Endothelial cell of umbilical vein (primary cell): ENCODE measurements around the gene PRKG1. TPM values are rescaled to one million over a fixed set of nuclear protein-coding genes. Genes with fewer than 3 reads are reported as not detected.

Experiments
- BruUV-seq: library from RNA; stranded (reverse); fragments of 400-500 nt; replicated peaks from 2 replicates; lab custom pipeline; 2021; lab: Mats Ljungman, UMichigan
- CTCF ChIA-PET: fragments of 300-600, 350-600 bp; sonication (Branson Sonifier 250); formaldehyde crosslinking; loops from one replicate; lab custom pipeline; 2021; ENCODE audit warnings: antibody characterized with exemption, inconsistent platforms; lab: Charles Lee
- POLR2A ChIA-PET: fragments of 300-600, 350-600 bp; sonication (Branson Sonifier 250); formaldehyde crosslinking; loops from one replicate; lab custom pipeline; 2021; ENCODE audit warnings: antibody characterized with exemption, inconsistent platforms; lab: Charles Lee
- DNase-seq: peaks from one replicate; pipeline ENCODE4 v3.0.0-alpha.2; 2011; ENCODE audit warnings: low read depth, low spot score
- FAIRE-seq: peaks from 2 replicates; lab custom pipeline; 2011; peaks lifted over from hg19 to GRCh38; lab: Jason Lieb, UNC
- H2AFZ ChIP-seq: 2 replicates; pipeline ENCODE4 v1.6.0; 2012; ENCODE audit warnings: low read depth, low read length, control low read depth, inconsistent platforms
- H3K27ac ChIP-seq: 2 replicates; pipeline ENCODE4 v1.5.1; 2011; ENCODE audit warnings: low read depth, mild to moderate bottlenecking, control low read depth, low read length, moderate library complexity; ENCODE audit not compliant: insufficient read depth
- H3K27me3 ChIP-seq, 2 experiments: 2 replicates each; pipeline versions ENCODE4 v1.6.0 to v1.6.1; 2011; ENCODE audit warnings: low read length in 2 of 2, mixed read lengths in 1 of 2; ENCODE audit not compliant: control insufficient read depth in 2 of 2, insufficient read depth in 2 of 2
- H3K36me3 ChIP-seq, 2 experiments: 2 replicates in 1 of 2; 3 replicates in 1 of 2; pipeline ENCODE4 v1.5.1; 2011; ENCODE audit warnings: low read length in 2 of 2, mild to moderate bottlenecking in 1 of 2, moderate library complexity in 1 of 2; ENCODE audit not compliant: control insufficient read depth in 2 of 2, insufficient read depth in 2 of 2; ENCODE audit errors: extremely low read depth in 1 of 2
- H3K4me1 ChIP-seq: 3 replicates; pipeline ENCODE4 v1.5.1; 2011; ENCODE audit warnings: mild to moderate bottlenecking, low read length; ENCODE audit not compliant: control insufficient read depth, insufficient read depth; ENCODE audit errors: extremely low read depth
- H3K4me2 ChIP-seq: 2 replicates; pipeline ENCODE4 v1.6.1; 2011; ENCODE audit warnings: low read length, control low read depth, mixed read lengths; ENCODE audit not compliant: insufficient read depth
- H3K4me3 ChIP-seq, 3 experiments: fragments of 200-600 bp in 1 of 3; sonication (generic), shearing (Covaris generic) in 1 of 3; replicated peaks in 1 of 3; 2 replicates each; pipeline ENCODE4 v1.5.1; 2011 to 2016; ENCODE audit warnings: control low read depth in 3 of 3, low read length in 3 of 3, mild to moderate bottlenecking in 2 of 3, inconsistent platforms in 1 of 3, low read depth in 1 of 3, moderate library complexity in 1 of 3; ENCODE audit not compliant: insufficient read depth in 1 of 3
- H3K79me2 ChIP-seq: 2 replicates; pipeline ENCODE4 v1.6.0; 2012; ENCODE audit warnings: low read length, inconsistent platforms; ENCODE audit not compliant: control insufficient read depth, insufficient read depth
- H3K9ac ChIP-seq: replicated peaks from 2 replicates; pipeline ENCODE3; 2011; ENCODE audit warnings: low read length, control low read depth; ENCODE audit not compliant: insufficient read depth; ENCODE audit errors: extremely low read depth
- H3K9me1 ChIP-seq: replicated peaks from 3 replicates; pipeline ENCODE4 v1.6.0; 2011; ENCODE audit warnings: mild to moderate bottlenecking, low read length; ENCODE audit not compliant: control insufficient read depth, insufficient read depth; ENCODE audit errors: extremely low read depth
- H3K9me3 ChIP-seq: replicated peaks from 2 replicates; pipeline ENCODE4 v1.5.1; 2012; ENCODE audit warnings: low read length, inconsistent platforms; ENCODE audit not compliant: control insufficient read depth, insufficient read depth
- H4K20me1 ChIP-seq: replicated peaks from 2 replicates; pipeline ENCODE3; 2011; ENCODE audit warnings: mild to moderate bottlenecking, low read length; ENCODE audit not compliant: control insufficient read depth, insufficient read depth; ENCODE audit errors: extremely low read depth
- CTCF ChIP-seq, 2 donors: IDR thresholded peaks; 1 replicate in 1 of 2; 2 replicates in 1 of 2; pipeline ENCODE4 v1.5.1; 2011; ENCODE audit warnings: low read length in 2 of 2, mild to moderate bottlenecking in 2 of 2, moderate library complexity in 2 of 2, control low read depth in 1 of 2, inconsistent platforms in 1 of 2, low read depth in 1 of 2; ENCODE audit not compliant: insufficient read depth in 1 of 2; ENCODE audit errors: extremely low read depth in 1 of 2
- JUN ChIP-seq: IDR thresholded peaks from 2 replicates; pipeline ENCODE4 v1.6.1; 2011; ENCODE audit warnings: borderline replicate concordance, low read depth; ENCODE audit not compliant: insufficient read length, insufficient read depth
- dilution Hi-C: fragments of 300-500 bp; cut with MboI; formaldehyde crosslinking; loops from one replicate; pipeline ENCODE4 v1.15.0; 2019; ENCODE audit warnings: low sequenced_read_pairs; ENCODE audit not compliant: extremely low pct_ligation_motif_present
- intact Hi-C: fragments of 100-400 bp; cut with micrococcal nuclease; formaldehyde crosslinking; loops from one replicate; pipeline ENCODE4 v1.10.0; 2022
- polyA plus RNA-seq, 4 experiments: library from polyadenylated mRNA; depleted of rRNA in 3 of 4; stranded (reverse) in 3 of 4; unstranded in 1 of 4; fragments of >200 nt; gene quantifications; 2 replicates each; pipeline versions ENCODE4 v1.2.1 to v1.2.3, GENCODE V29; 2011 to 2012; ENCODE audit warnings: missing spikeins in 1 of 4
- total RNA-seq: library from RNA; stranded (reverse); gene quantifications from 2 replicates; pipeline ENCODE4 v1.2.3, GENCODE V29; 2021

The PRKG1 gene
- total and polyA plus RNA-seq, 2 donors (not counting 3 experiments of a cell fraction or from before 2014, with no cell fraction given), result 0.01 to 0.18 TPM

GRCh38 chr10:52215745-52216361 lies 1141.6 kb downstream of the PRKG1 start:
- no peak overlapping the region for H3K27ac ChIP-seq
- no peak overlapping the region for H3K4me3 ChIP-seq
- no peak overlapping the region for H2AFZ ChIP-seq
- CTCF ChIA-PET, result interaction anchor here (0.8 to 2.5 kb wide), 19 partner anchors 8 to 1218 kb away, joined by 3 to 17 read pairs (median 4); no protein-coding TSS in a partner anchor
- H3K79me2 ChIP-seq, result no peaks in the 10 kb centered on the region
- POLR2A ChIA-PET, result no interaction called here
- H3K36me3 ChIP-seq, result no peaks in the 10 kb centered on the region
- DNase-seq, result peak; percentile 79
- H3K4me1 ChIP-seq, result no peaks in the 10 kb centered on the region
- dilution Hi-C loops (no loop called here), intact Hi-C loops (loop anchor here (1.0 to 10.0 kb wide), 7 partner anchors 256 to 1204 kb away; no protein-coding TSS in a partner anchor)
- no peaks in the 10 kb centered on the region for H4K20me1 ChIP-seq
- no peaks in the 10 kb centered on the region for H3K27me3 ChIP-seq
- no peak overlapping the region for H3K9ac ChIP-seq
- H3K9me3 ChIP-seq, result no peaks in the 10 kb centered on the region
- no peak overlapping the region for H3K4me2 ChIP-seq
- no peaks in the 10 kb centered on the region for H3K9me1 ChIP-seq
- TF ChIP-seq CTCF (IDR thresholded peaks at IDR 0.05; ENCODE audit: extremely low read depth in 1 of 2, insufficient read depth in 1 of 2, low read depth in 1 of 2, low read length in 2 of 2), result peak; percentile 51 to 57
- no peak for TF ChIP-seq JUN
- BruUV-seq, result no TSS peak
- peak; percentile 59 for FAIRE-seq

- H3K9me3 ChIP-seq, result no peaks in the 10 kb centered on the region
- intact Hi-C loops, result loop anchor here (1.0 to 10.0 kb wide), 5 partner anchors 350 to 1205 kb away; no protein-coding TSS in a partner anchor
- no peak overlapping the region for H3K4me2 ChIP-seq
- TF ChIP-seq JUN (peak; percentile 6), CTCF (IDR thresholded peaks at IDR 0.05; ENCODE audit: extremely low read depth in 1 of 2, insufficient read depth in 1 of 2, low read depth in 1 of 2, low read length in 2 of 2) (no peak)
- no peaks in the 10 kb centered on the region for H3K4me1 ChIP-seq
- H3K27me3 ChIP-seq, result no peaks in the 10 kb centered on the region
- ChIA-PET POLR2A (no interaction called here), CTCF (interaction anchor here (0.8 to 2.5 kb wide), 18 partner anchors 9 to 1219 kb away, joined by 3 to 17 read pairs (median 4); no protein-coding TSS in a partner anchor)
- peak overlapping the region; percentile 50 for H2AFZ ChIP-seq
- H3K4me3 ChIP-seq, result no peak overlapping the region
- DNase-seq (peak; percentile 82), FAIRE-seq (no peak)
- no TSS peak for BruUV-seq
- peak overlapping the region; percentile 12 for H3K27ac ChIP-seq
- H3K9me1 ChIP-seq, result no peaks in the 10 kb centered on the region
- H4K20me1 ChIP-seq, result no peaks in the 10 kb centered on the region
- dilution Hi-C loops, result no loop called here
- H3K36me3 ChIP-seq, result no peaks in the 10 kb centered on the region
- H3K9ac ChIP-seq, result no peak overlapping the region
- H3K79me2 ChIP-seq, result no peaks in the 10 kb centered on the region
These were observed 1142.6 kb downstream of the PRKG1 start for GRCh38 chr10:52216852-52217251.
